Activated CD8-positive, alpha-beta T cell treated with anti-CD3 and anti-CD28 coated beads for 36 hours (primary cell): ENCODE measurements around the gene NEXMIF. TPM values are rescaled to one million over a fixed set of nuclear protein-coding genes. Genes with fewer than 3 reads are reported as not detected.
A peak's percentile ranks its signal among the peaks of the same experiment; 100 is the strongest.
"Not testable (repeated sequence)": the region's sequence is repeated elsewhere in the genome, so short reads cannot be mapped to it uniquely, and the experiment has no call there.

Source experiments
- ATAC-seq: fragments of 200-7000 bp; cut with Tn5 transposase; one replicate; pipeline ENCODE4 v1.10.0; 2021; ENCODE audit warnings: mild to moderate bottlenecking, moderate library complexity
- CTCF ChIA-PET: fragments of 350-600 bp; sonication (Branson Sonifier 250); formaldehyde crosslinking; loops from one replicate; lab custom pipeline; 2021; ENCODE audit warnings: antibody characterized with exemption; lab: Charles Lee
- POLR2A ChIA-PET: fragments of 350-600 bp; sonication (Branson Sonifier 250); formaldehyde crosslinking; loops from one replicate; lab custom pipeline; 2021; ENCODE audit warnings: antibody characterized with exemption; lab: Charles Lee
- DNase-seq: peaks from one replicate; pipeline ENCODE4 v3.0.0-alpha.2; 2020
- H3K27ac Mint-ChIP-seq: one replicate; pipeline ENCODE4 v1.8.0; 2021; ENCODE audit warnings: mild to moderate bottlenecking, mixed read lengths
- H3K27me3 Mint-ChIP-seq: one replicate; pipeline ENCODE4 v1.8.0; 2021; ENCODE audit warnings: mixed read lengths
- H3K36me3 Mint-ChIP-seq: one replicate; pipeline ENCODE4 v1.8.0; 2021; ENCODE audit warnings: low read depth, mixed read lengths
- H3K4me1 Mint-ChIP-seq: one replicate; pipeline ENCODE4 v1.8.0; 2021; ENCODE audit warnings: low read depth, mixed read lengths
- H3K4me3 Mint-ChIP-seq: one replicate; pipeline ENCODE4 v1.8.0; 2021; ENCODE audit warnings: mild to moderate bottlenecking, moderate library complexity, mixed read lengths
- H3K9me3 Mint-ChIP-seq: one replicate; pipeline ENCODE4 v1.8.0; 2021; ENCODE audit warnings: mixed read lengths
- CTCF ChIP-seq: fragments of 200-600 bp; IDR thresholded peaks from one replicate; pipeline ENCODE4 v1.8.0; 2022; ENCODE audit warnings: antibody characterized with exemption, mild to moderate bottlenecking
- intact Hi-C: fragments of 100-400 bp; cut with micrococcal nuclease; formaldehyde crosslinking; loops from one replicate; pipeline ENCODE4 v1.10.0; 2022
- total RNA-seq, 2 experiments: library from RNA; stranded (reverse); gene quantifications; one replicate each; pipeline ENCODE4 v1.2.3, GENCODE V29; 2021

NEXMIF gene
- total RNA-seq, 2 experiments from 2014 or later, result 0.49 to 0.79 TPM

GRCh38 chrX:74853255-74853654 is 72.0 kb downstream of the NEXMIF start:
- DNase-seq (no peak), ATAC-seq (no peak)
- Mint-ChIP-seq H3K27ac (no peak overlapping the region), H3K27me3 (no peaks in the 10 kb centered on the region), H3K4me3 (no peak overlapping the region), H3K36me3 (no peaks in the 10 kb centered on the region), H3K4me1 (no peaks in the 10 kb centered on the region), H3K9me3 (peaks cover 26% of the 10 kb centered on the region)
- TF ChIP-seq CTCF, result no peak
- POLR2A ChIA-PET, result no interaction called here
- CTCF ChIA-PET, result no interaction called here
- intact Hi-C loops, result no loop called here

GRCh38 chrX:74835566-74835965 is 89.7 kb downstream of the NEXMIF start:
- TF ChIP-seq CTCF, result no peak
- Mint-ChIP-seq H3K27ac (no peak overlapping the region), H3K4me3 (no peak overlapping the region), H3K9me3 (no peaks in the 10 kb centered on the region), H3K27me3 (no peaks in the 10 kb centered on the region), H3K36me3 (no peaks in the 10 kb centered on the region), H3K4me1 (no peaks in the 10 kb centered on the region)
- ChIA-PET CTCF (no interaction called here), POLR2A (no interaction called here)
- DNase-seq (peak; percentile 2), ATAC-seq (no peak)
- intact Hi-C loops, result no loop called here

GRCh38 chrX:74819797-74820196 is 105.5 kb downstream of the NEXMIF start:
- H3K27ac Mint-ChIP-seq, H3K4me3 Mint-ChIP-seq, ATAC-seq, POLR2A ChIA-PET, DNase-seq, H3K36me3 Mint-ChIP-seq, H3K4me1 Mint-ChIP-seq, intact Hi-C loops, H3K9me3 Mint-ChIP-seq, CTCF ChIA-PET, H3K27me3 Mint-ChIP-seq: not testable (repeated sequence)

GRCh38 chrX:74814681-74815080 is 110.6 kb downstream of the NEXMIF start:
- Mint-ChIP-seq H3K4me1 (no peaks in the 10 kb centered on the region), H3K4me3 (no peak overlapping the region), H3K27ac (no peak overlapping the region), H3K27me3 (peaks cover 1% of the 10 kb centered on the region), H3K36me3 (no peaks in the 10 kb centered on the region), H3K9me3 (no peaks in the 10 kb centered on the region)
- POLR2A ChIA-PET, result no interaction called here
- CTCF ChIA-PET, result no interaction called here
- intact Hi-C loops, result no loop called here
- TF ChIP-seq CTCF, result no peak
- DNase-seq (no peak), ATAC-seq (no peak)

- ChIA-PET POLR2A (no interaction called here), CTCF (no interaction called here)
- DNase-seq, result no peak
- Mint-ChIP-seq H3K4me3 (no peak overlapping the region), H3K27ac (no peak overlapping the region), H3K36me3 (no peaks in the 10 kb centered on the region), H3K9me3 (no peaks in the 10 kb centered on the region), H3K4me1 (no peaks in the 10 kb centered on the region), H3K27me3 (no peaks in the 10 kb centered on the region)
- no peak for TF ChIP-seq CTCF
- intact Hi-C loops, result no loop called here
- ATAC-seq, result no peak
These were observed 120.7 kb downstream of the NEXMIF start for GRCh38 chrX:74804574-74804973.

- no peak for DNase-seq
- CTCF ChIA-PET, result no interaction called here
- intact Hi-C loops, result no loop called here
- no peaks in the 10 kb centered on the region for H3K27me3 Mint-ChIP-seq
- H3K4me3 Mint-ChIP-seq, result no peak overlapping the region
- POLR2A ChIA-PET, result no interaction called here
- H3K27ac Mint-ChIP-seq, result no peak overlapping the region
- no peak for ATAC-seq
- H3K9me3 Mint-ChIP-seq, result no peaks in the 10 kb centered on the region
- no peak for TF ChIP-seq CTCF
- no peaks in the 10 kb centered on the region for H3K4me1 Mint-ChIP-seq
- no peaks in the 10 kb centered on the region for H3K36me3 Mint-ChIP-seq
These were observed 125.2 kb downstream of the NEXMIF start for GRCh38 chrX:74800062-74800461.
